Stimulated activated CD4-positive, alpha-beta T cell treated with anti-CD3 and anti-CD28 coated beads, Interleukin-4, amount 100 ng/mL, for 24 hours (primary cell): ENCODE data around the gene RHOB.
"Not testable (repeated sequence)": the region's sequence is repeated elsewhere in the genome, so short reads cannot be mapped to it uniquely, and the experiment has no call there.

Source experiments
- DNase-seq: peaks from one replicate; pipeline ENCODE4 v3.0.0-alpha.2; 2020

Gene RHOB

GRCh38 chr2:20454036-20454981 lies 7.4 kb downstream of the RHOB start:
- DNase-seq, result no peak

GRCh38 chr2:20455076-20455587 lies 8.3 kb downstream of the RHOB start:
- no peak for DNase-seq

- DNase-seq, result no peak
Measured at GRCh38 chr2:20456116-20456571, 9.3 kb downstream of the RHOB start.

- no peak for DNase-seq
Measured at GRCh38 chr2:20456636-20457426, 10.0 kb downstream of the RHOB start.

GRCh38 chr2:20457661-20458630 lies 11.1 kb downstream of the RHOB start:
- no peak for DNase-seq

GRCh38 chr2:20458737-20459484 lies 12.0 kb downstream of the RHOB start:
- not testable (repeated sequence) for DNase-seq

GRCh38 chr2:20465716-20466394 lies 19.0 kb downstream of the RHOB start:
- DNase-seq, result no peak

GRCh38 chr2:20467789-20468548 lies 21.1 kb downstream of the RHOB start:
- DNase-seq, result no peak

GRCh38 chr2:20468549-20469500 lies 22.0 kb downstream of the RHOB start:
- no peak for DNase-seq

- DNase-seq, result no peak
Measured at GRCh38 chr2:20469595-20469994, 22.7 kb downstream of the RHOB start.

GRCh38 chr2:20470211-20470610 lies 23.3 kb downstream of the RHOB start:
- no peak for DNase-seq

GRCh38 chr2:20471148-20471547 lies 24.3 kb downstream of the RHOB start:
- DNase-seq, result no peak

GRCh38 chr2:20471902-20472559 lies 25.2 kb downstream of the RHOB start:
- no peak for DNase-seq

- no peak for DNase-seq
Measured at GRCh38 chr2:20472569-20472968, 25.7 kb downstream of the RHOB start.

- DNase-seq, result no peak
Measured at GRCh38 chr2:20473128-20473527, 26.3 kb downstream of the RHOB start.

- no peak for DNase-seq
Measured at GRCh38 chr2:20474757-20475566, 28.1 kb downstream of the RHOB start.

- no peak for DNase-seq
Measured at GRCh38 chr2:20475567-20475952, 28.7 kb downstream of the RHOB start.

- no peak for DNase-seq
Measured at GRCh38 chr2:20476481-20476880, 29.6 kb downstream of the RHOB start.
